ENCODE data around the gene EFTUD2.
"Not testable (repeated sequence)": the region's sequence is repeated elsewhere in the genome, so short reads cannot be mapped to it uniquely, and the experiment has no call there.

The EFTUD2 gene

GRCh38 chr17:44829523-44830358, 69.5 kb downstream of the EFTUD2 start, which contains the start of gene GJC1:
Gene GJC1, minus strand, starts transcription at chr17:44830287. Its CDS starts 24,470 bp downstream, at chr17:44805817.
- no peak for TF ChIP-seq CTCF (IDR thresholded peaks at IDR 0.05)
- no peak for TF ChIP-seq ZFX (IDR thresholded peaks at IDR 0.05; ENCODE audit: borderline replicate concordance)
- peak within 1 kb of the TSS; percentile 27 for H3K27ac ChIP-seq

GRCh38 chr17:44828919-44829522, 70.2 kb downstream of the EFTUD2 start:
- H3K27ac ChIP-seq = no peak overlapping the region
- no peak for TF ChIP-seq CTCF (IDR thresholded peaks at IDR 0.05)
- no peak for TF ChIP-seq ZFX (IDR thresholded peaks at IDR 0.05; ENCODE audit: borderline replicate concordance)

- TF ChIP-seq CTCF (IDR thresholded peaks at IDR 0.05) = no peak
- TF ChIP-seq ZFX (IDR thresholded peaks at IDR 0.05; ENCODE audit: borderline replicate concordance) = no peak
- no peak overlapping the region for H3K27ac ChIP-seq
Observed at GRCh38 chr17:44827863-44828262, 71.4 kb downstream of the EFTUD2 start.

- H3K27ac ChIP-seq = no peak overlapping the region
- TF ChIP-seq ZFX (IDR thresholded peaks at IDR 0.05; ENCODE audit: borderline replicate concordance) (no peak), CTCF (IDR thresholded peaks at IDR 0.05) (no peak)
Observed at GRCh38 chr17:44826123-44826790, 73.0 kb downstream of the EFTUD2 start.

GRCh38 chr17:44825236-44825635, 74.0 kb downstream of the EFTUD2 start:
- H3K27ac ChIP-seq = not testable (repeated sequence)

GRCh38 chr17:44820631-44821212, 78.5 kb downstream of the EFTUD2 start:
- H3K27ac ChIP-seq = no peak overlapping the region
- TF ChIP-seq CTCF (IDR thresholded peaks at IDR 0.05) = no peak
- no peak for TF ChIP-seq ZFX (IDR thresholded peaks at IDR 0.05; ENCODE audit: borderline replicate concordance)

GRCh38 chr17:44818508-44818907, 80.7 kb downstream of the EFTUD2 start:
- not testable (repeated sequence) for H3K27ac ChIP-seq

GRCh38 chr17:44812263-44812662, 87.0 kb downstream of the EFTUD2 start:
- no peak for TF ChIP-seq ZFX (IDR thresholded peaks at IDR 0.05; ENCODE audit: borderline replicate concordance)
- no peak overlapping the region for H3K27ac ChIP-seq

- H3K27ac ChIP-seq = not testable (repeated sequence)
Observed at GRCh38 chr17:44808656-44809388, 90.4 kb downstream of the EFTUD2 start.

Data from 22Rv1 (cell line).